HepG2 (cell line): ENCODE data around the gene LANCL2. TPM values are rescaled to one million over a fixed set of nuclear protein-coding genes. Genes with fewer than 3 reads are reported as not detected.
A peak's percentile ranks its signal among the peaks of the same experiment; 100 is the strongest.

Experiments
- DPF2 ChIP-seq: sonication (generic); formaldehyde crosslinking; IDR thresholded peaks from 2 replicates; pipeline ENCODE4 v1.4.0; 2020; ENCODE audit warnings: mild to moderate bottlenecking, low read depth, missing genetic modification reagents, borderline replicate concordance
- HDAC2 ChIP-seq: sonication (generic); formaldehyde crosslinking; IDR thresholded peaks from 2 replicates; pipeline ENCODE4 v1.4.0; 2020; ENCODE audit warnings: missing genetic modification reagents
- IRX3 ChIP-seq: sonication (generic); formaldehyde crosslinking; IDR thresholded peaks from 2 replicates; pipeline ENCODE4 v1.8.1; 2023; ENCODE audit warnings: mild to moderate bottlenecking, low read depth, missing genetic modification reagents, borderline replicate concordance
- NR2F6 ChIP-seq, 2 experiments: IDR thresholded peaks; 2 replicates each; pipeline ENCODE4 v1.6.1; 2016; ENCODE audit warnings: antibody characterized with exemption in 1 of 2, mild to moderate bottlenecking in 1 of 2
- SOX6 ChIP-seq, 2 experiments: fragments of 450-650 bp in 1 of 2; sonication (generic) in 1 of 2; formaldehyde crosslinking in 1 of 2; IDR thresholded peaks; 2 replicates each; pipeline versions ENCODE4 v1.4.0 to v1.6.1; 2017 to 2020; ENCODE audit warnings: antibody characterized with exemption in 1 of 2, mild to moderate bottlenecking in 1 of 2, missing genetic modification reagents in 1 of 2
- TCF7 ChIP-seq: sonication (generic); IDR thresholded peaks from 2 replicates; pipeline ENCODE4 v1.6.1; 2016; ENCODE audit warnings: antibody characterized with exemption, low read depth
- ZNF609 ChIP-seq: sonication (generic); formaldehyde crosslinking; IDR thresholded peaks from 2 replicates; pipeline ENCODE4 v1.4.0; 2020; ENCODE audit warnings: mild to moderate bottlenecking, missing genetic modification reagents, borderline replicate concordance
- polyA plus RNA-seq, 8 experiments: library from polyadenylated mRNA; depleted of rRNA in 3 of 8; stranded (reverse) in 7 of 8; unstranded in 1 of 8; fragments of >200 nt; fragmentation: Illumina TruSeq in 4 of 8; extraction: Trizol in 4 of 8; gene quantifications; 2 replicates each; pipeline versions ENCODE4 v1.2.1 to v1.2.3, GENCODE V29; 2011 to 2016; ENCODE audit warnings: low read depth in 4 of 8, missing spikeins in 1 of 8, mixed read lengths in 1 of 8; ENCODE audit not compliant: insufficient read depth in 1 of 8
- total RNA-seq, 5 experiments: library from RNA; depleted of rRNA; stranded (reverse); fragments of >200 nt; fragmentation: Illumina TruSeq; extraction: Trizol; gene quantifications; 2 replicates each; pipeline ENCODE4 v1.2.3, GENCODE V29; 2016; ENCODE audit warnings: low read depth in 1 of 5
- TF ChIP-seq, protein P1 (sequence below): sonication (generic); formaldehyde crosslinking; IDR thresholded peaks from 2 replicates; pipeline ENCODE4 v1.8.0; 2022; ENCODE audit warnings: low read depth, missing genetic modification reagents
- TF ChIP-seq, protein P2 (sequence below): sonication (generic); formaldehyde crosslinking; IDR thresholded peaks from 2 replicates; pipeline ENCODE4 v1.4.0; 2020; ENCODE audit warnings: missing genetic modification reagents

LANCL2 gene
- total and polyA plus RNA-seq, 2 of the 13 experiments (the other 11 are each of a cell fraction or from before 2014, with no cell fraction given), result 10.0 to 13.8 TPM

DNA sequence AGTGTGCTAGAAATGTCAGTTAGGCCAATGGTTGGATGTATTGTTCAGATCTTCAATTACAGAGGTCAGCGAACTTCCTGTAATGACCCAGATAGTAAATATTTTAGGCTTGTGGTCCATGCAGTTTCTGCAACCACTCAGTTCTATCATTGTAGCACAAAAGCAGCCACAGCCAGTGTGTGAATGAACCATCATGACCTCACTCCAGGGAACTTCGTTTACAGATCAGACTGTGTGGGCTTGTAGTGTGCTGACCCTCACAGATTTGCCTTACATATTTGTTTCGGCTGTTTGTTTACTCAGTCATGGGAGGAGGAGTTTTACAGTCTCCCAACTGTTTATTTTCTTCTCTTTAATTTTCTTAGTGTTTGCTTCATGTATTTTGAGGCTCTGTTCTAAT is 55.4 kb downstream of the LANCL2 start (continued):
- peak; percentile 71; the same call in 1 of the 2 replicates for TF ChIP-seq ZNF609 (CRISPR knock-in tag)
- TF ChIP-seq DPF2 (CRISPR knock-in tag), result no peak
- TF ChIP-seq, protein P1, sequence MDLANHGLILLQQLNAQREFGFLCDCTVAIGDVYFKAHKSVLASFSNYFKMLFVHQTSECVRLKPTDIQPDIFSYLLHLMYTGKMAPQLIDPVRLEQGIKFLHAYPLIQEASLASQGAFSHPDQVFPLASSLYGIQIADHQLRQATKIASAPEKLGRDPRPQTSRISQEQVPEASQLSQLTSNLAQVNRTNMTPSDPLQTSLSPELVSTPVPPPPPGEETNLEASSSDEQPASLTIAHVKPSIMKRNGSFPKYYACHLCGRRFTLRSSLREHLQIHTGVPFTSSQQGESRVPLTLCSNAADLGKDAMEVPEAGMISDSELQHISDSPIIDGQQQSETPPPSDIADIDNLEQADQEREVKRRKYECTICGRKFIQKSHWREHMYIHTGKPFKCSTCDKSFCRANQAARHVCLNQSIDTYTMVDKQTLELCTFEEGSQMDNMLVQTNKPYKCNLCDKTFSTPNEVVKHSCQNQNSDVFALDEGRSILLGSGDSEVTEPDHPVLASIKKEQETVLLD, result no peak
- peak; percentile 46; the same call in 1 of the 2 replicates for TF ChIP-seq HDAC2 (CRISPR knock-in tag)
- TF ChIP-seq SOX6 (IDR thresholded peaks at IDR 0.05), result no peak
- peak; percentile 23; the same call in 1 of the 2 replicates for TF ChIP-seq SOX6 (CRISPR knock-in tag; IDR thresholded peaks at IDR 0.05)
- TF ChIP-seq IRX3, result no peak
- TF ChIP-seq, protein P2, sequence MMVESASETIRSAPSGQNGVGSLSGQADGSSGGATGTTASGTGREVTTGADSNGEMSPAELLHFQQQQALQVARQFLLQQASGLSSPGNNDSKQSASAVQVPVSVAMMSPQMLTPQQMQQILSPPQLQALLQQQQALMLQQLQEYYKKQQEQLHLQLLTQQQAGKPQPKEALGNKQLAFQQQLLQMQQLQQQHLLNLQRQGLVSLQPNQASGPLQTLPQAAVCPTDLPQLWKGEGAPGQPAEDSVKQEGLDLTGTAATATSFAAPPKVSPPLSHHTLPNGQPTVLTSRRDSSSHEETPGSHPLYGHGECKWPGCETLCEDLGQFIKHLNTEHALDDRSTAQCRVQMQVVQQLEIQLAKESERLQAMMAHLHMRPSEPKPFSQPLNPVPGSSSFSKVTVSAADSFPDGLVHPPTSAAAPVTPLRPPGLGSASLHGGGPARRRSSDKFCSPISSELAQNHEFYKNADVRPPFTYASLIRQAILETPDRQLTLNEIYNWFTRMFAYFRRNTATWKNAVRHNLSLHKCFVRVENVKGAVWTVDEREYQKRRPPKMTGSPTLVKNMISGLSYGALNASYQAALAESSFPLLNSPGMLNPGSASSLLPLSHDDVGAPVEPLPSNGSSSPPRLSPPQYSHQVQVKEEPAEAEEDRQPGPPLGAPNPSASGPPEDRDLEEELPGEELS (CRISPR knock-in tag), result peak; percentile 67
- no peak for TF ChIP-seq TCF7
- TF ChIP-seq NR2F6 (IDR thresholded peaks at IDR 0.05), result peak; percentile 64
- no peak; the same call in 1 of the 2 replicates for TF ChIP-seq NR2F6 (CRISPR knock-in tag; IDR thresholded peaks at IDR 0.05)
